HG02852 (cell line): Measurements from ENCODE around the gene STXBP5L.
"Not testable (repeated sequence)": the region's sequence is repeated elsewhere in the genome, so short reads cannot be mapped to it uniquely, and the experiment has no call there.

Source experiments
- ATAC-seq: cut with Tn5 transposase; IDR thresholded peaks from one replicate; pipeline ENCODE4 v1.9.1; 2021; ENCODE audit warnings: mild to moderate bottlenecking, moderate library complexity; ENCODE audit not compliant: unreplicated experiment

STXBP5L gene

GRCh38 chr3:121223116-121223515, 315.1 kb downstream of the STXBP5L start:
- ATAC-seq = no peak

GRCh38 chr3:121228971-121229370, 321.0 kb downstream of the STXBP5L start:
- no peak for ATAC-seq

DNA sequence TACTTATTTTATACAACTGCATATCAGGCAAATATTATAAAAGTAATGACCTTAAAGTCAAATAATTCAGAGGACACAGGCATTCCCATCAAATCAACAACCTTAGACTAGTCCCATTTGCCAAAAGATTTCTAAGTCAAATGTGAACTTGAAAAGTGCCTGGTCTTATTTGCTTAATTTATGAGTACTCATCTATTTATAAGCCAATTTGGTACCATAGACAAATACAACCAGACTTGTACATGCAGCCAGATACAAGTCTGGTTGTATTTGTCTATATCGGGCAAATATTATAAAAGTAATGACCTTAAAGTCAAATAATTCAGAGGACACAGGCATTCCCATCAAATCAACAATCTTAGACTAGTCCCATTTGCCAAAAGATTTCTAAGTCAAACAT, 322.2 kb downstream of the STXBP5L start:
- not testable (repeated sequence) for ATAC-seq

GRCh38 chr3:121231872-121232271, 323.9 kb downstream of the STXBP5L start:
- no peak for ATAC-seq

- ATAC-seq = no peak
These were observed 324.6 kb downstream of the STXBP5L start for GRCh38 chr3:121232309-121233225.

DNA sequence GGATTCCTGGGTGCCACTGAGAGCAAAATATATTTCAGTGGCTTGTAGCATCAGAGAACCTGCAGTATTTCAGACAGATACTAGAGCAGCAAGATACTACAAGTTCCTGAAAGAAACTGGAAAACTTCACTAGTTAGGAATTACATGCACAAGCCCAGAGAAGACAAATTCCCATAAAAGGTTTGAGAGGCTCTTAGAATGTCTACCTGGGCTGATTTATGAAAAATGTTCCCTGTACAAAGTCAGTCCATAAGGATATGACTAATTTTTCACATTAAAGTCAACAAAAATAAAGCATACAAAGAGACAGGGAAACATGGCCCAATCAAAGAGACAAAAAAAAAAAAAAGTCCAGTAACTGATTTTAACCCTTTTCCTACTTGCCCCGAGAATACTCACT, 335.2 kb downstream of the STXBP5L start:
- ATAC-seq = no peak

- no peak for ATAC-seq
These were observed 344.7 kb downstream of the STXBP5L start for GRCh38 chr3:121252676-121253075.

GRCh38 chr3:121269389-121269788, 361.4 kb downstream of the STXBP5L start:
- ATAC-seq = no peak

DNA sequence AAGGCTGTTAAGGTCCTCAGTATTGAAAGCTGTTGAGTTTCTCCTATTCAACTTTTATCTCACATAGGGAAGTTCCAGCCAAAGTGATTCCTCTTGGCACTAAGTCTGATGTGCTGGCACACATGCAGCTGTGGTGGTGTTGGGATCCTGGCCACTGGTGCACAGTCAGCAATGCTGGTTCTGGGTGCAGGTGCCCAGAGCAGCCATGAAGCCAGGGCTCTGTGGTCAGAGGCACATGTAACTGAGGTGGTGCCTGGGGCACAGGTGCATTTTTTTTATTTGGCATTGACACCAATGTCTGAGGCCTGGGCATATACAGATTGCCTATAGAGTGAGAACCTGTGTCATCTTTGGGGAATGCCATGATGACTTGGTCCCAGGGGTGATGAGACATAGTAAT, 366.4 kb downstream of the STXBP5L start:
- ATAC-seq = no peak

GRCh38 chr3:121295452-121295851, 387.4 kb downstream of the STXBP5L start:
- no peak for ATAC-seq

GRCh38 chr3:121295979-121296378, 388.0 kb downstream of the STXBP5L start:
- ATAC-seq = no peak

DNA sequence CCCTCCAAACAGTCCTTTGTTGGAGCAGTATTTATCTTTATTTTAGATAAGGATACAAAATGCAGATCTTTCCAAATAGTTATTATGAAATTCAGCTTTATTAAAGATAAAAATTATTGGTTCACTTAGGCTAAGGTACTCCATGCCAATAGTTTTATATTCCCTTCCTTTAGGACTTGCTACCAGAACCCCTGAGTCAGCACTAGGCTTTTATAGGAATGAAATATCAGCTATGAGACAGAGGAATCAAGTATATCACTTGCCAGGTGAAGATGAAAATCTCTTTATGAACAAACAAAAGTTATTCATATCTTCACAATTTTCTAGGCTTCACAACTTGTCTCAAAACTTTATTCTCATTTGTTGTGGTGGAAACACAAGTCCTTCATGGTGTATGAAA, 416.3 kb downstream of the STXBP5L start:
- ATAC-seq = no peak

GRCh38 chr3:121330118-121330517, 422.1 kb downstream of the STXBP5L start:
- ATAC-seq = no peak

- no peak for ATAC-seq
These were observed 422.6 kb downstream of the STXBP5L start for GRCh38 chr3:121330634-121331033.

- ATAC-seq = not testable (repeated sequence)
These were observed 448.0 kb downstream of the STXBP5L start for GRCh38 chr3:121355960-121356359.

GRCh38 chr3:121362035-121362734, 454.2 kb downstream of the STXBP5L start:
- ATAC-seq = peak; percentile 55

GRCh38 chr3:121388308-121388707, 480.3 kb downstream of the STXBP5L start:
- not testable (repeated sequence) for ATAC-seq

DNA sequence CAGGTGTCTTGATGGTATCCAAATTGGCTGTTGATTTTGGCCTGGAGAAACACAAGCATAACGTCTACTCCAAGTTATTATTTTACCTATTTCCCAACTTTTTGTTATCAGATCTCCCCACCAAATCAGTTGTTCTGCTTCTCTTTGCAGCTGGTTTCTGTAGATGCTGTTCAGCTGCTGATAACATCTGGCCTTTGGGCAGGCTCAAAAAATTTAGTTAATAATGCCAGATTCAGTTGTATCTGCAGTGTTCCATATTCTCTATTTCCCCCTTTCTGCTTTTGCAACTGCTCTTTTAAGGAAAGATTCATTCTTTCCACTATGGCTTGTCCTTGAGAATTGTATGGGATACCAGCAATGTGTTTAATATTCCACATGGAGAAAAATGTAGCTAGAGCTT, 488.0 kb downstream of the STXBP5L start:
- not testable (repeated sequence) for ATAC-seq

GRCh38 chr3:121398051-121398450, 490.0 kb downstream of the STXBP5L start:
- not testable (repeated sequence) for ATAC-seq

- no peak for ATAC-seq
These were observed 491.8 kb downstream of the STXBP5L start for GRCh38 chr3:121399820-121400219.

- no peak for ATAC-seq
These were observed 497.6 kb downstream of the STXBP5L start for GRCh38 chr3:121405631-121406030.

DNA sequence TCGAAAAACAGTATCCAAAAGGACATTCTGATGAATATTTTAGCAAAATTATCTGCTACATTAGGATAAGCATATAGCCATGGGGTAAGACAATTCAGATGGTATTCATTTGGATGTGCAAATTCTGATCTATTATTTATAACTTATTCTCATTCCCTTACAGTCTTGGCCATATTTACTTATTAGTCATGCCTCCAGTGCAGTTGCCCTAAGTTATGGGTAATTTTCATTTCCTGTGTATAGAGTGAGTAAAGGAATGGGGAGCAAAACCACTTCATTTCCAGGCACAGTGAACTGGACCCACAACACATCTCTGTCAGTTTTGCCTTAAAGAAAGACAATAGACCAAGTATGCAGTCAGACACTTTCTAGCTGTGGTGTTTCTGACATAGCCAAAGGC, 503.5 kb downstream of the STXBP5L start:
- ATAC-seq = no peak
